Smooth muscle cell (in vitro differentiated cells): ENCODE results near the gene GNG13. TPM values are rescaled to one million over a fixed set of nuclear protein-coding genes. Genes with fewer than 3 reads are reported as not detected.

Experiments
- DNase-seq: peaks from one replicate; lab custom pipeline; 2025; ENCODE audit not compliant: unreplicated experiment; lab: John Stamatoyannopoulos, UW
- H2AFZ ChIP-seq: fragments of 200-600 bp; sonication (generic); 2 replicates; pipeline ENCODE4 v1.6.0; 2016; ENCODE audit warnings: antibody characterized with exemption, low read depth, mild to moderate bottlenecking
- H3F3A ChIP-seq: fragments of 200-600 bp; sonication (generic); 2 replicates; pipeline ENCODE4 v1.6.0; 2017; ENCODE audit warnings: antibody characterized with exemption, low read depth
- H3K27ac ChIP-seq: fragments of 200-600 bp; sonication (generic); 2 replicates; pipeline ENCODE4 v1.5.1; 2016; ENCODE audit warnings: low read depth, mild to moderate bottlenecking
- H3K27me3 ChIP-seq: fragments of 200-600 bp; sonication (generic); 2 replicates; pipeline ENCODE4 v1.6.1; 2016; ENCODE audit warnings: low read depth, mild to moderate bottlenecking
- H3K36me3 ChIP-seq: fragments of 200-600 bp; sonication (generic); 2 replicates; pipeline ENCODE4 v1.5.1; 2016; ENCODE audit warnings: low read depth
- H3K4me1 ChIP-seq: fragments of 200-600 bp; sonication (generic); 2 replicates; pipeline ENCODE4 v1.5.1; 2016; ENCODE audit warnings: low read depth
- H3K4me2 ChIP-seq: fragments of 200-600 bp; sonication (generic); 2 replicates; pipeline ENCODE4 v1.6.0; 2016; ENCODE audit warnings: mild to moderate bottlenecking
- H3K4me3 ChIP-seq: fragments of 200-600 bp; sonication (generic); 2 replicates; pipeline ENCODE4 v1.5.1; 2016; ENCODE audit warnings: mild to moderate bottlenecking
- H3K79me2 ChIP-seq: fragments of 200-600 bp; sonication (generic); 2 replicates; pipeline ENCODE4 v1.6.0; 2016; ENCODE audit warnings: low read depth, mild to moderate bottlenecking
- H3K9ac ChIP-seq: fragments of 200-600 bp; sonication (generic); 2 replicates; pipeline ENCODE4 v1.6.0; 2016; ENCODE audit warnings: low read depth
- H3K9me3 ChIP-seq: fragments of 200-600 bp; sonication (generic); replicated peaks from 2 replicates; pipeline ENCODE4 v1.5.1; 2016; ENCODE audit warnings: low read depth
- H4K20me1 ChIP-seq: fragments of 200-600 bp; sonication (generic); 2 replicates; pipeline ENCODE4 v1.6.0; 2016; ENCODE audit warnings: low read depth
- CTCF ChIP-seq: fragments of 200-600 bp; sonication (generic); IDR thresholded peaks from 2 replicates; pipeline ENCODE4 v1.5.1; 2017; ENCODE audit warnings: borderline replicate concordance, mild to moderate bottlenecking, antibody characterized with exemption; ENCODE audit not compliant: insufficient read depth, poor library complexity, severe bottlenecking
- WGBS: methylation state at CpG from one replicate; pipeline ENCODE4 v1.1.7; 2016; ENCODE audit warnings: low lambda C conversion rate; 5-methylcytosine and 5-hydroxymethylcytosine counted together
- microRNA counts: library from miRNA; unstranded; fragments of <30 nt; microRNA quantifications from one replicate; lab custom pipeline; 2016
- microRNA-seq: library from miRNA; unstranded; fragments of <30 nt; microRNA quantifications from one replicate; pipeline ENCODE4, GENCODE V29; 2016; ENCODE audit warnings: borderline number of aligned reads
- polyA plus RNA-seq: library from polyadenylated mRNA; unstranded; fragments of >200 nt; fragmentation: Nextera tagmentation; extraction: Ambion mirVana; gene quantifications from 2 replicates; pipeline ENCODE4 v1.2.1, GENCODE V29; 2016
- small RNA-seq: library from RNA; depleted of rRNA; stranded (forward); fragments of <200 nt; gene quantifications from one replicate; pipeline ENCODE3, GENCODE V24; 2014
- total RNA-seq: library from RNA; depleted of rRNA; stranded (reverse); fragments of >200 nt; gene quantifications from 2 replicates; pipeline ENCODE4 v1.2.3, GENCODE V29; 2014

The GNG13 gene
- total and polyA plus RNA-seq, 2 experiments from 2014 or later = not detected

- DNase-seq = no peak
- no peak for TF ChIP-seq CTCF
- H3K27me3 ChIP-seq = no peaks in the 10 kb centered on the region
- H3K4me3 ChIP-seq = no peak overlapping the region
- H3K36me3 ChIP-seq = no peaks in the 10 kb centered on the region
- H4K20me1 ChIP-seq = no peaks in the 10 kb centered on the region
- WGBS = 80% methylated on average over 39 of the region's 39 CpGs
- no peak overlapping the region for H3K9ac ChIP-seq
- no peak overlapping the region for H2AFZ ChIP-seq
- no peaks in the 10 kb centered on the region for H3F3A ChIP-seq
- H3K9me3 ChIP-seq = no peaks in the 10 kb centered on the region
- H3K79me2 ChIP-seq = no peaks in the 10 kb centered on the region
- no peak overlapping the region for H3K4me2 ChIP-seq
- peaks cover 4% of the 10 kb centered on the region for H3K4me1 ChIP-seq
- no peak overlapping the region for H3K27ac ChIP-seq
These were observed 49.2 kb downstream of the GNG13 start for GRCh38 chr16:751152-752006.

- Histone ChIP-seq H2AFZ (no peak overlapping the region), H3K79me2 (no peaks in the 10 kb centered on the region), H3F3A (no peaks in the 10 kb centered on the region), H4K20me1 (no peaks in the 10 kb centered on the region), H3K27ac (no peak overlapping the region), H3K9ac (no peak overlapping the region), H3K4me3 (no peak overlapping the region), H3K4me2 (no peak overlapping the region), H3K36me3 (no peaks in the 10 kb centered on the region), H3K27me3 (no peaks in the 10 kb centered on the region), H3K9me3 (no peaks in the 10 kb centered on the region), H3K4me1 (peaks cover 4% of the 10 kb centered on the region)
- no peak for TF ChIP-seq CTCF
- 75% methylated on average over 9 of the region's 9 CpGs for WGBS
- no peak for DNase-seq
These were observed 50.0 kb downstream of the GNG13 start for GRCh38 chr16:750485-750884.

GRCh38 chr16:749010-749409 lies 51.5 kb downstream of the GNG13 start:
- H3K4me3 ChIP-seq = no peak overlapping the region
- no peak overlapping the region for H3K9ac ChIP-seq
- peak overlapping the region; percentile 19 for H3K27ac ChIP-seq
- no peak for DNase-seq
- no peak overlapping the region for H2AFZ ChIP-seq
- H4K20me1 ChIP-seq = no peaks in the 10 kb centered on the region
- TF ChIP-seq CTCF = no peak
- 73% methylated on average over 6 of the region's 6 CpGs for WGBS
- H3K79me2 ChIP-seq = no peaks in the 10 kb centered on the region
- no peaks in the 10 kb centered on the region for H3F3A ChIP-seq
- H3K4me2 ChIP-seq = no peak overlapping the region
- H3K27me3 ChIP-seq = no peaks in the 10 kb centered on the region
- no peaks in the 10 kb centered on the region for H3K9me3 ChIP-seq
- peaks cover 4% of the 10 kb centered on the region for H3K4me1 ChIP-seq
- H3K36me3 ChIP-seq = no peaks in the 10 kb centered on the region

MicroRNAs within 50 kb of the gene (microRNA counts, 767-probe panel; counts per million panel counts)
- 183 counts per million for microRNA hsa-miR-662 (lab: Ali Mortazavi, UCI)

Small RNAs within 50 kb of the gene (microRNA-seq; reads per million reads assigned to microRNA genes)
- not detected for gene MIR662

Small RNAs within 50 kb of the gene (small RNA-seq; reads per million reads assigned to genes)
- gene MIR662 = not detected

Other genes with a start within 250 kb of the GNG13 start
- not detected in 2 replicates for gene PRR35, start 240.3 kb downstream of the GNG13 start, total RNA-seq
- gene PRR35, start 240.3 kb downstream of the GNG13 start, polyA plus RNA-seq = not detected in 2 replicates
- gene NHLRC4, start 233.7 kb downstream of the GNG13 start, total RNA-seq = 0.18 and 0.63 TPM in 2 replicates
- 0.85 and 2.6 TPM in 2 replicates for gene NHLRC4, start 233.7 kb downstream of the GNG13 start, polyA plus RNA-seq
- gene PIGQ, start 230.8 kb downstream of the GNG13 start, total RNA-seq = 21.0 and 30.1 TPM in 2 replicates
- 45.7 and 51.0 TPM in 2 replicates for gene PIGQ, start 230.8 kb downstream of the GNG13 start, polyA plus RNA-seq
- gene RAB40C, start 210.7 kb downstream of the GNG13 start, total RNA-seq = 14.7 and 21.2 TPM in 2 replicates
- gene RAB40C, start 210.7 kb downstream of the GNG13 start, polyA plus RNA-seq = 27.0 and 28.3 TPM in 2 replicates
- gene WFIKKN1, start 169.7 kb downstream of the GNG13 start, total RNA-seq = 1.5 TPM in 1 of 2 replicates, not detected in the other
- gene WFIKKN1, start 169.7 kb downstream of the GNG13 start, polyA plus RNA-seq = 0.77 and 0.83 TPM in 2 replicates
- 134 and 158 TPM in 2 replicates for gene METTL26, start 164.4 kb downstream of the GNG13 start, total RNA-seq
- gene METTL26, start 164.4 kb downstream of the GNG13 start, polyA plus RNA-seq = 227 and 238 TPM in 2 replicates
- gene MCRIP2, start 158.9 kb downstream of the GNG13 start, total RNA-seq = 7.7 and 11.9 TPM in 2 replicates
- 34.7 and 45.8 TPM in 2 replicates for gene MCRIP2, start 158.9 kb downstream of the GNG13 start, polyA plus RNA-seq
- 6.8 and 8.4 TPM in 2 replicates for gene WDR90, start 151.4 kb downstream of the GNG13 start, total RNA-seq
- 10.4 and 24.6 TPM in 2 replicates for gene WDR90, start 151.4 kb downstream of the GNG13 start, polyA plus RNA-seq
- 41.4 and 44.5 TPM in 2 replicates for gene RHOT2, start 132.6 kb downstream of the GNG13 start, total RNA-seq
- gene RHOT2, start 132.6 kb downstream of the GNG13 start, polyA plus RNA-seq = 148 and 152 TPM in 2 replicates
- 2.7 and 4.5 TPM in 2 replicates for gene RHBDL1, start 125.1 kb downstream of the GNG13 start, total RNA-seq
- gene RHBDL1, start 125.1 kb downstream of the GNG13 start, polyA plus RNA-seq = 2.6 and 3.7 TPM in 2 replicates
- gene STUB1, start 120.3 kb downstream of the GNG13 start, total RNA-seq = 93.4 and 99.0 TPM in 2 replicates
- 196 and 212 TPM in 2 replicates for gene STUB1, start 120.3 kb downstream of the GNG13 start, polyA plus RNA-seq
- 42.9 and 47.9 TPM in 2 replicates for gene JMJD8, start 116.4 kb downstream of the GNG13 start, total RNA-seq
- 92.5 and 95.1 TPM in 2 replicates for gene JMJD8, start 116.4 kb downstream of the GNG13 start, polyA plus RNA-seq
- 4.7 and 10.6 TPM in 2 replicates for gene WDR24, start 110.3 kb downstream of the GNG13 start, total RNA-seq
- 19.3 and 22.2 TPM in 2 replicates for gene WDR24, start 110.3 kb downstream of the GNG13 start, polyA plus RNA-seq
- gene FBXL16, start 94.9 kb downstream of the GNG13 start, total RNA-seq = 0.76 TPM in 1 of 2 replicates, not detected in the other
- gene FBXL16, start 94.9 kb downstream of the GNG13 start, polyA plus RNA-seq = 0.17 TPM in 1 of 2 replicates, not detected in the other
- 30.6 and 39.6 TPM in 2 replicates for gene METRN, start 85.6 kb downstream of the GNG13 start, total RNA-seq
- gene METRN, start 85.6 kb downstream of the GNG13 start, polyA plus RNA-seq = 170 and 193 TPM in 2 replicates
- gene ANTKMT, start 79.6 kb downstream of the GNG13 start, total RNA-seq = 11.9 and 15.6 TPM in 2 replicates
- 39.8 and 40.9 TPM in 2 replicates for gene ANTKMT, start 79.6 kb downstream of the GNG13 start, polyA plus RNA-seq
- gene CCDC78, start 74.3 kb downstream of the GNG13 start, total RNA-seq = 2.8 TPM in 1 of 2 replicates, not detected in the other
- 3.4 and 4.7 TPM in 2 replicates for gene CCDC78, start 74.3 kb downstream of the GNG13 start, polyA plus RNA-seq
- 3.2 and 15.4 TPM in 2 replicates for gene HAGHL, start 73.6 kb downstream of the GNG13 start, total RNA-seq
- gene HAGHL, start 73.6 kb downstream of the GNG13 start, polyA plus RNA-seq = 23.1 and 24.6 TPM in 2 replicates
- 19.7 and 33.5 TPM in 2 replicates for gene CIAO3, start 59.7 kb downstream of the GNG13 start, total RNA-seq
- gene CIAO3, start 59.7 kb downstream of the GNG13 start, polyA plus RNA-seq = 35.6 and 39.6 TPM in 2 replicates
- 0.18 and 3.7 TPM in 2 replicates for gene MSLN, start 40.0 kb downstream of the GNG13 start, total RNA-seq
- gene MSLN, start 40.0 kb downstream of the GNG13 start, polyA plus RNA-seq = 0.26 and 1.2 TPM in 2 replicates
- 7.8 and 20.8 TPM in 2 replicates for gene RPUSD1, start 12.4 kb downstream of the GNG13 start, total RNA-seq
- 20.8 and 27.4 TPM in 2 replicates for gene RPUSD1, start 12.4 kb downstream of the GNG13 start, polyA plus RNA-seq
- 11.4 and 27.2 TPM in 2 replicates for gene CHTF18, start 12.1 kb downstream of the GNG13 start, total RNA-seq
- gene CHTF18, start 12.1 kb downstream of the GNG13 start, polyA plus RNA-seq = 33.2 and 39.8 TPM in 2 replicates
- 17.1 and 25.3 TPM in 2 replicates for gene LMF1, start 170.2 kb upstream of the GNG13 start, total RNA-seq
- 29.8 and 33.2 TPM in 2 replicates for gene LMF1, start 170.2 kb upstream of the GNG13 start, polyA plus RNA-seq
- gene SOX8, start 181.0 kb upstream of the GNG13 start, total RNA-seq = 1.8 and 4.2 TPM in 2 replicates
- gene SOX8, start 181.0 kb upstream of the GNG13 start, polyA plus RNA-seq = 2.9 and 3.5 TPM in 2 replicates